GM19463 (cell line): Measurements from ENCODE around the gene PTPRM.

Source experiments
- ATAC-seq: cut with Tn5 transposase; IDR thresholded peaks from one replicate; pipeline ENCODE4 v1.9.1; 2021; ENCODE audit warnings: mild to moderate bottlenecking, moderate library complexity; ENCODE audit not compliant: unreplicated experiment

The PTPRM gene

DNA sequence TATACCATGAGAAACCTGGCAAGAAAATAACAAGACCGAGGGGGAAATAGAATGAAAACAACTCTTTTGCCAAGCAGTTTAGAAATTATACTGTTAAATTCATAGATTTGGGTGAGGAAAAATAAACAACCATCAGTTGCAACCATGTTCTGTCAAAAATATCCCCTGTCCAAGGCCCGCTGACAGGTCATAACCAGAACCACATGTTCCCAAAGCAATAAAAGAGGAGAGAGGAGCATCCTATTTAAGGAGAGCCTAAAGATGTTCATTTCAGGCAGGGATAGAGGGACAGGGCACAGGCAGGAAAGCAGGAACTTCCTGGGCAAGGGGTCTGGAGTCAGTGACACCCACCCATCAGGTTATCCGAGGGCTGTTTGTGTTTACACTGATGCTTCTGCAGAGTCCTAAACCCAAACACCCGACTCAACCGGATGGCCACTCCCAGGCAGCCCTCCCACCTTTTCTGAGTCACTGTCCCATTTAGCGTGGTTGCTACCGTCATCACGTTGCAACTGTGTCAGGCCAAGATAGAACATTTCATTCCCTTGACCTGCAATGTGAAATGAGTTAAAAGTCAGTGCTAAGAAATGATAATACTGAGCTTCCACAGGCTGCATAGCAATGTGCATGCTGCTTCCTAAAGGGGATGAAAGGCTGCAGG is 573.9 kb downstream of the PTPRM start:
- ATAC-seq: no peak

GRCh38 chr18:8142131-8142711 is 575.1 kb downstream of the PTPRM start:
- no peak for ATAC-seq

GRCh38 chr18:8142932-8143331 is 575.8 kb downstream of the PTPRM start:
- ATAC-seq: no peak

GRCh38 chr18:8151181-8151580 is 584.1 kb downstream of the PTPRM start:
- no peak for ATAC-seq

DNA sequence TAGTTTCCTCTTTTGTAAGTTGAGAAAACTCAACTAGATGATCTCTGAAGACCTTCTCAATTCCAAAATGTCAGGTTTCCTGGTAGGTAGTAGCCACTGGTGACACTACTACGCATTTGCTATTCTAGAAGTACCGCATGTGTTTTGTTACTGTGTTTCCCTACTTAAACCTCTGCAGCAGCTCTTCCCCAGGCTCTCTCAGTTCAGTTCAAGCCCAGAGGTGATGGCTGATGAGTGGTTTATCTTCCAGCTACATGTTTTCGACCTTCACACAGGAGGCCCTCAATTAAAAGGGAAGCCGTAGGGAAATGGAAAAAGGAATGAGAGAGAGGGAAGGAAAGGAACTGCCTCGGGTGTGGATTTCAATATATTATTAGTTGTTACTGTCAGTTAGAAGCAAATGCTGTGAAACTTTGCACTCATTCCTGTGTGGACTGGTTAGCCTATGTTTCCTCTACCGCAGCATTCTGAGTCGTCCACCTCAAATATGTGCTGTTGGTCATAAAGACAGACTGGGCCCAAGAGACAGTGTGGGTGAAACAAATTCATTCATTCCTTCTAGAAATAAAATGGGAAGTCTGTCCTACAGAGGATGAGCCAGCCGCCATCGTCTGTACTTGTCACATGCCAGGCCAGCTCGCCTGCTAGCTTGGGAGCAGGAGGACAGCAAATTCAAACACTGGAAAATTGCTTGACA is 586.9 kb downstream of the PTPRM start:
- ATAC-seq: no peak

- ATAC-seq: no peak
Measured at GRCh38 chr18:8162802-8163201, 595.7 kb downstream of the PTPRM start.

GRCh38 chr18:8163286-8163959 is 596.3 kb downstream of the PTPRM start:
- no peak for ATAC-seq

GRCh38 chr18:8165095-8165494 is 598.0 kb downstream of the PTPRM start:
- no peak for ATAC-seq

DNA sequence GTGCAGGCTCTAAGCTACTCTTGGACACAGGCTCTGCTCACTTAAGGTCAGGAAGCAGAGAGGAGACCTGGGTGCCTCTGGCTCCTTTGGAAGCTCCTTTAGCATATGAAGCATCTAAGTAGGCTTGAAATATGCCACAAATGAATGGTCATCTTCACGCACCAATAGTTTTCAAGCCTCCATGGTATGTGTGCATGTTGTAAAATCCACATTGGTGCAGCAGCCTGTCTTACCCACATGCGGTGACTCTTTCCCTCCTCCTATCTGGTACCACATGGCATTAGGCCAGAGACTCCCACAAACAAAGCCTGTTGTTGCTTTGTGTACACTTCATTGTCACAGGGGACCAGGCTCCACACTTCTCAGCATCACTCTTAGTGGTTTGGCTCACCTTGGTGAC is 599.9 kb downstream of the PTPRM start:
- ATAC-seq: no peak

DNA sequence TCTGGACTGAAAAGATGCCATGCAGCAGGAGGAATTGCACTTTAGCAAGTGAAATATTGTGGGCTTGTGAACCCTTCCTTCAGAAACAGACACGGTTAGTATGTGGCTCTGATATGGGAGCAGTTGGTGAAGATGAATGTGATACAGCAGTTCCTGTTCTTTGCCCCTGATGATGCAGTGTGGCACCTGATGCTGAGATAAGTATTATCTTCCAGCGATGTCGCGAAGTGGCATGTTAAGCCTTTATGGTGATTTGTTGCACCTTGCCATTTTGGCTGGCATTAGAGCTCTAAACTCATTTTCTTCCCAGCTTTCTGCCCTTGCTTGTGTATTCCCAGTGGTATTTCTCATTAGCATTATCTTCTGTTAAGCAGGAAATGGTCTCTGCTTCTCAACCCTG is 600.6 kb downstream of the PTPRM start:
- no peak for ATAC-seq

DNA sequence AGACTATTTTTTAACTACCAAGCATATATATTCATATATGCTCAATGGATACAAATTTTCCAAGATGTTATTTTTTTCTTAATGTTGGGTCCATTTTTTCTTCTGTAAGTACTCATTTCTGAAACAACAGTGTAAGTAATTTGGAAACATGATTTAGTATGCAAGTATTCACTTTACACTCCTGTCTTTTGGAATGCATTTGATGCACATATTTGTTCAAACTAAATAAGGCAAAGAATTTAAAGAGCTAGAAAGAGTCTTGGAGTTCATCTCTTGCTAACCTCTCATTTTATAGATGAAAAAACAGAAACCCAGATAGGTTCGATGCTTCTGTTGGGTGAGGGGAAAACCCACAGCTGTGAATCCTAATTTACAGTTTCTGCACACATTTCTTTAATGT is 602.6 kb downstream of the PTPRM start:
- ATAC-seq: no peak

- ATAC-seq: no peak
Measured at GRCh38 chr18:8174771-8175170, 607.7 kb downstream of the PTPRM start.

- ATAC-seq: no peak
Measured at GRCh38 chr18:8175501-8176061, 608.5 kb downstream of the PTPRM start.

- ATAC-seq: no peak
Measured at GRCh38 chr18:8176109-8176508, 609.0 kb downstream of the PTPRM start.

DNA sequence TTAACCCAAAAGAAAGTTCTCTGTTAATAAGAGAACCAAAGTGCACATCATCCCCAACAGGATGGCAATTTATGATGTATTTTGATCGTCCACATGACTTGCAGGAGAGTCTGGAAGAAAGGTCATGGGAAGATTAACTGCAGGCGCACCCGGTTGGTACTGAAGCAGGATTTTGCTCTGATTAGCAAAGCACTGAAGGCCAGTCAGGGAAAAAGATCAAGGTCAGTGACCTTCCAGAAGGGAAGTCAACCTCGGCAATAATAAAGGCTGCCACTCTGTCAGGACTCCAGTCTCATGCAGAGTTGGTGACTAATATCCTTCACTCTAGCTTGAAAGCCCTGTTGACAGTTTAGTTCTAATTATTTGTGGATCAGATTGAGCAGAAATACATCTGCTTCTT is 609.4 kb downstream of the PTPRM start:
- no peak for ATAC-seq

- no peak for ATAC-seq
Measured at GRCh38 chr18:8177330-8178016, 610.4 kb downstream of the PTPRM start.

DNA sequence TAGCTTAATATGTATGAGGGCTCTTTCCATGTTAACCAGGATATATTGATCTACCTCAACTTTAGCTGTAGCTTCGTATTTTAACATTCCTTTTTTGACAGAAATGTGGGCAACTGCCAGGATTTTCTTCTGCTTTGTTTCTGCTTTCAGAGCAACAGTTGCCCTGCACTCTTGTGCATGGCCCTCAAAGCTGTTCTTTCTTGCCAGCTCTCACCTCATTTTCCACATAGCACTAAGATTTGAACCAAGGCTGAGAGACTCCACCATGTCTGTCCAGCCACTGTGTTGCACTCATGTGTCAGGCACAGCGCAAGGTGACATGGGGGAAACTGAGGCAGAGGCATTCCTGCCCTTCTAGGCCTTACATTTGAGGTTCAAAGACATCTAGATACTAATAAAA is 619.3 kb downstream of the PTPRM start:
- no peak for ATAC-seq

DNA sequence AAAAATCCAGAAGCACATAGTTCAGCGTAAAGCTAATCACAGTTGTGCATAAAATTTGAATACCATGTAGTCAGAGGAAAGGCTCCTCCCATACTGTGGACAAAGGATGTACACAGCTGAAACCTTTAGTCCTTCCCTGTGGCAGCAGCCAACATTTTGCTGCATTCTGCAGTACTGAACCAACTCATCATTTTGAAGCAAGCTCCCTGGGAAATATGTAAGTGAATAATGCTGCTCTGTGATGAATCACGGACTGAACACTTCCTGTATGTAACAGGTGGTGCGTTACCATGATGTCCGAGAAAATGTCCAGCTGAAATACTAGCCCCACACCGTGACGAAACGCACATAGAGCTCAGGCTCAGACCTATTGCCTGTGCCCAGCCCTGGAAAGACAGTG is 621.1 kb downstream of the PTPRM start:
- ATAC-seq: no peak

GRCh38 chr18:8190980-8191379 is 623.9 kb downstream of the PTPRM start:
- ATAC-seq: no peak

- ATAC-seq: no peak
Measured at GRCh38 chr18:8194431-8194830, 627.3 kb downstream of the PTPRM start.

- no peak for ATAC-seq
Measured at GRCh38 chr18:8196238-8196637, 629.1 kb downstream of the PTPRM start.
